HEK293 (cell line): Measurements from ENCODE around the gene RGMA.

ENCODE experiments used
- BCL11B ChIP-seq: fragments of 450-650 bp; formaldehyde crosslinking; IDR thresholded peaks from 2 replicates; pipeline ENCODE4 v1.5.1; 2016; ENCODE audit warnings: low read depth, missing biosample characterization, missing genetic modification characterization
- TCF7L2 ChIP-seq: IDR thresholded peaks from 2 replicates; pipeline ENCODE4 v1.6.1; 2011; ENCODE audit warnings: low read depth, mild to moderate bottlenecking, inconsistent platforms, low read length, moderate library complexity, borderline replicate concordance
- ZNF184 ChIP-seq: fragments of 450-650 bp; IDR thresholded peaks from 2 replicates; pipeline ENCODE4 v1.5.1; 2018; ENCODE audit warnings: missing biosample characterization, mild to moderate bottlenecking, missing genetic modification characterization
- ZNF473 ChIP-seq: fragments of 450-650 bp; formaldehyde crosslinking; IDR thresholded peaks from 2 replicates; pipeline ENCODE4 v1.5.1; 2017; ENCODE audit warnings: missing biosample characterization, missing genetic modification characterization
- ZNF600 ChIP-seq: fragments of 450-650 bp; formaldehyde crosslinking; IDR thresholded peaks from 2 replicates; pipeline ENCODE4 v1.5.1; 2016; ENCODE audit warnings: missing biosample characterization, missing genetic modification characterization
- TF ChIP-seq, protein P1 (sequence below): fragments of 450-650 bp; formaldehyde crosslinking; IDR thresholded peaks from 2 replicates; pipeline ENCODE4 v1.5.1; 2016; ENCODE audit warnings: missing biosample characterization, missing genetic modification characterization

DNA sequence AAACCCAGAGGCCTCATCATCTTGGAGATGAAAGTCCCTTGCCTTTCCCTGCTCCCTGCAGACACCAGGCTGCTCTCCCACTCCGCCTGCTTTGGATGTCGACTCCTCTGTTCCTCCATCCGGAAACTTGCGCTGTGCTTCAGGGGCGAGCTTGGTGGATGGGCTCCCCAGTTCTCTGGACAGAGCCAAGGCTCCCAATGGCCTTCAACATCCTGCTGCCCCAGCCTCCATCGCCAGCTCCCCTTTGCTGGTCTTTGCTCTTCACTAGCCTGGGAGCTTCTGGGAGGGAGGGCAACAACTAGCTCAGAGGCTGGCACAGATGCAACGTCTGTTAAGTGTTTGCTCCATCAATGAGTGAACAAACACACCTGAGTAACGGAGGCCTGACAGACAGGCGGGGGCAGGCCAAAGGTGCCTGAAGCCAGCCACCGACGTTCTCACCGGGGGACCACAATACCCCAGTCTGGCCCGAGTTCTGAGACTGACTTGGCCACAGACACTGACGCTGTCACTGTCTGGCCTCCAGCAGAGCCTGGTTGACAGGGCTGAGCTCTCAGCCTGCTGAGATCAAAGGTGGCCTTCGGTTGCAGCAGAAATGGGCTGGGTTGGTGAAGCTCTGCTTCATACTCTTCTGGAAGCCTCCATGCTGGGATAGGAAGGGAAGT, 39.0 kb downstream of the RGMA start:
- TF ChIP-seq, protein P1, sequence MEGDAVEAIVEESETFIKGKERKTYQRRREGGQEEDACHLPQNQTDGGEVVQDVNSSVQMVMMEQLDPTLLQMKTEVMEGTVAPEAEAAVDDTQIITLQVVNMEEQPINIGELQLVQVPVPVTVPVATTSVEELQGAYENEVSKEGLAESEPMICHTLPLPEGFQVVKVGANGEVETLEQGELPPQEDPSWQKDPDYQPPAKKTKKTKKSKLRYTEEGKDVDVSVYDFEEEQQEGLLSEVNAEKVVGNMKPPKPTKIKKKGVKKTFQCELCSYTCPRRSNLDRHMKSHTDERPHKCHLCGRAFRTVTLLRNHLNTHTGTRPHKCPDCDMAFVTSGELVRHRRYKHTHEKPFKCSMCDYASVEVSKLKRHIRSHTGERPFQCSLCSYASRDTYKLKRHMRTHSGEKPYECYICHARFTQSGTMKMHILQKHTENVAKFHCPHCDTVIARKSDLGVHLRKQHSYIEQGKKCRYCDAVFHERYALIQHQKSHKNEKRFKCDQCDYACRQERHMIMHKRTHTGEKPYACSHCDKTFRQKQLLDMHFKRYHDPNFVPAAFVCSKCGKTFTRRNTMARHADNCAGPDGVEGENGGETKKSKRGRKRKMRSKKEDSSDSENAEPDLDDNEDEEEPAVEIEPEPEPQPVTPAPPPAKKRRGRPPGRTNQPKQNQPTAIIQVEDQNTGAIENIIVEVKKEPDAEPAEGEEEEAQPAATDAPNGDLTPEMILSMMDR, result no peak
- TF ChIP-seq TCF7L2 (no peak), ZNF600 (tag by site-specific recombination) (no peak), ZNF473 (no peak), ZNF184 (no peak), BCL11B (tag by site-specific recombination) (no peak)
